Measurements from ENCODE around the gene CFAP46. TPM values are rescaled to one million over a fixed set of nuclear protein-coding genes. Genes with fewer than 3 reads are reported as not detected.

The CFAP46 gene
- total and polyA plus RNA-seq, 2 donors (not counting 1 experiment from before 2014, with no cell fraction given): 0.07 TPM; not detected in 1

GRCh38 chr10:132865171-132865631 is 77.2 kb downstream of the CFAP46 start:
- no peaks in the 10 kb centered on the region for H4K20me1 ChIP-seq (ENCODE audit: control insufficient read depth, insufficient read depth, low read length, poor library complexity, severe bottlenecking)
- CTCF ChIA-PET: no interaction called here
- no peak overlapping the region for H3K4me3 ChIP-seq (ENCODE audit: control extremely low read depth in 1 of 5, extremely low read depth in 1 of 5, insufficient read depth in 1 of 5, low read depth in 2 of 5, low read length in 4 of 5)
- no peak overlapping the region for H2AFZ ChIP-seq (ENCODE audit: insufficient read depth, low read depth, low read length, poor library complexity, severe bottlenecking)
- Mint-ChIP-seq H3K9me3 (ENCODE audit: insufficient read depth) (peaks cover 2% of the 10 kb centered on the region), H3K27ac (no peak overlapping the region), H3K27me3 (peaks cover 21% of the 10 kb centered on the region), H3K4me1 (peaks cover 4% of the 10 kb centered on the region), H3K4me3 (no peak overlapping the region)
- DNase-seq (no peak), ATAC-seq (ENCODE audit: low read depth) (no peak)
- H3K9me3 ChIP-seq (ENCODE audit: control extremely low read depth in 1 of 3, control insufficient read depth in 2 of 3, insufficient read depth in 1 of 3, low read length in 2 of 3): peaks cover 0 to 13% (median 0%) of the 10 kb centered on the region in 3 donors
- TF ChIP-seq EZH2 (IDR thresholded peaks at IDR 0.05; ENCODE audit: borderline replicate concordance, insufficient read depth, low read depth, low read length, poor library complexity, severe bottlenecking): no peak
- no peak for TF ChIP-seq CTCF (IDR thresholded peaks at IDR 0.05)
- no peak overlapping the region for H3K27ac ChIP-seq (ENCODE audit: low read length in 2 of 2)
- 9% methylated on average over 14 of the region's 14 CpGs for WGBS (ENCODE audit: insufficient coverage)
- no peak overlapping the region for H3K9ac ChIP-seq (ENCODE audit: low read length)
- no peaks in the 10 kb centered on the region for H3K36me3 ChIP-seq (replicated peaks in 1 of 2; ENCODE audit: control extremely low read depth in 1 of 2, control insufficient read depth in 1 of 2, extremely low read depth in 1 of 2, insufficient read depth in 2 of 2, low read length in 1 of 2)
- no peak overlapping the region for H3K4me2 ChIP-seq (replicated peaks; ENCODE audit: low read depth, low read length, poor library complexity, severe bottlenecking)
- no peaks in the 10 kb centered on the region for H3K4me1 ChIP-seq (ENCODE audit: control insufficient read depth in 2 of 2, insufficient read depth in 2 of 2, low read length in 2 of 2)
- POLR2A ChIA-PET: no interaction called here
- no peaks in the 10 kb centered on the region for H3K79me2 ChIP-seq (ENCODE audit: control insufficient read depth, insufficient read depth, low read length)
- peaks cover 0 to 12% (median 0%) of the 10 kb centered on the region in 4 experiments for H3K27me3 ChIP-seq (replicated peaks in 1 of 4; ENCODE audit: control extremely low read depth in 1 of 4, control insufficient read depth in 3 of 4, insufficient read depth in 4 of 4, low read length in 3 of 4)
- intact Hi-C loops (cut with micrococcal nuclease): no loop called here

DNA sequence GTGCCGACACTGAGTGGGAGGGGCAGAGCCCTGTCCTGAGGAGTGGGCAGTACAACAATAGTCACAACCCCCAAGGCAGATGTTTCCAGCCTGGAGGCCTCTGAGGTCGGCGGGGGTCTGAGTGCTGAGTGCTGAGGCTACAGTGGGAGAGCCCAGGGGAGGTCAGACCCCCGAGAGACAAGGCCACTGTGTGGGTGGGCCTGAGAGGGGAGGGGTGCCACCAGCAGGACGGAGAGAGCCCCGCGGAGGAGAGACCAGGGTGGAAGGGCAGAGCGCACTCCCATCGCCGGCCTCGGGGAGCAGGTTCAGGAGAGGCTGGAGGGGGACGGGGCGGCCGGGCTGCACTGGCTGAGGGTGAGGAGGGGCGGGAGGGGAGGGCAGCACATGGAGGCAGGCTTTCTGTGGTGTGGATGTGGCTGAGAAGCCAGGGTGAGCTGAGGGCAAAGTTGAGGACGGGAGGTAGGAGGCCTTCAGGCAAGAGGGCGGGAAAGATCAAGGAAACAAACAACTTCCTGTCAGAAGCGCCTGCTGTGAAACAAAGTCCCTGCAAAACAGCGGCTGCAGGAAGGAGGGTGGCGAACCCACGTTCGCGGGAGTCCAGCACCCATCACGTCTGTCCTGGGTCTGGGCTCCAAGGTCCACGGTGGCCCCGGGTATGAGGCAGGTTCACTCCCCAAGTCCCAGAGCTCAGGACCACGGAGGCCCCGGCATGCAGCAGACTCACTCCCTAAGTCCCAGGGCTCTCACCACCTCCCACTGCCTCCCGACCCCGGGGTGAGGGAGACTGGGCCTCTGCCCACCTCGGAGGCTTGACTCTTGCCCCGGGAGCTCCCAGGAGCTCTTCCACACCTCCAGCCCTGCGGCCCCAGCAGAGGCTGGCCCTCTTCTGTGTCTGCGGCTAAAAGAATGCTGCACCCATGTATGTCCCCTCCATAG is 79.6 kb downstream of the CFAP46 start:
- Mint-ChIP-seq H3K27ac (no peak overlapping the region), H3K27me3 (peaks cover 18% of the 10 kb centered on the region), H3K4me3 (no peak overlapping the region), H3K4me1 (peaks cover 4% of the 10 kb centered on the region), H3K9me3 (ENCODE audit: insufficient read depth) (no peaks in the 10 kb centered on the region)
- no peaks in the 10 kb centered on the region for H4K20me1 ChIP-seq (ENCODE audit: control insufficient read depth, insufficient read depth, low read length, poor library complexity, severe bottlenecking)
- ChIA-PET POLR2A (no interaction called here), CTCF (no interaction called here)
- TF ChIP-seq CTCF (IDR thresholded peaks at IDR 0.05) (no peak), EZH2 (IDR thresholded peaks at IDR 0.05; ENCODE audit: borderline replicate concordance, insufficient read depth, low read depth, low read length, poor library complexity, severe bottlenecking) (no peak)
- H3K9ac ChIP-seq (ENCODE audit: low read length): no peak overlapping the region
- no peak overlapping the region for H3K4me2 ChIP-seq (replicated peaks; ENCODE audit: low read depth, low read length, poor library complexity, severe bottlenecking)
- H3K36me3 ChIP-seq (replicated peaks in 1 of 2; ENCODE audit: control extremely low read depth in 1 of 2, control insufficient read depth in 1 of 2, extremely low read depth in 1 of 2, insufficient read depth in 2 of 2, low read length in 1 of 2): no peaks in the 10 kb centered on the region
- H3K4me3 ChIP-seq (ENCODE audit: control extremely low read depth in 1 of 5, extremely low read depth in 1 of 5, insufficient read depth in 1 of 5, low read depth in 2 of 5, low read length in 4 of 5): no peak overlapping the region
- intact Hi-C loops (cut with micrococcal nuclease): no loop called here
- WGBS (ENCODE audit: insufficient coverage): 22% methylated on average over 30 of the region's 34 CpGs
- H3K9me3 ChIP-seq (ENCODE audit: control extremely low read depth in 1 of 3, control insufficient read depth in 2 of 3, insufficient read depth in 1 of 3, low read length in 2 of 3): peaks cover 0 to 5% (median 0%) of the 10 kb centered on the region in 3 donors
- H3K27me3 ChIP-seq (replicated peaks in 1 of 4; ENCODE audit: control extremely low read depth in 1 of 4, control insufficient read depth in 3 of 4, insufficient read depth in 4 of 4, low read length in 3 of 4): peaks cover 0 to 12% (median 0%) of the 10 kb centered on the region in 4 experiments
- no peak overlapping the region for H2AFZ ChIP-seq (ENCODE audit: insufficient read depth, low read depth, low read length, poor library complexity, severe bottlenecking)
- no peaks in the 10 kb centered on the region for H3K4me1 ChIP-seq (ENCODE audit: control insufficient read depth in 2 of 2, insufficient read depth in 2 of 2, low read length in 2 of 2)
- DNase-seq (no peak), ATAC-seq (ENCODE audit: low read depth) (no peak)
- no peaks in the 10 kb centered on the region for H3K79me2 ChIP-seq (ENCODE audit: control insufficient read depth, insufficient read depth, low read length)
- no peak overlapping the region for H3K27ac ChIP-seq (ENCODE audit: low read length in 2 of 2)
